GM19372 (cell line): Measurements from ENCODE around the gene ANXA10.
"Not testable (repeated sequence)": the region's sequence is repeated elsewhere in the genome, so short reads cannot be mapped to it uniquely, and the experiment has no call there.

ENCODE experiments used
- ATAC-seq: cut with Tn5 transposase; IDR thresholded peaks from one replicate; pipeline ENCODE4 v1.9.1; 2021; ENCODE audit warnings: mild to moderate bottlenecking, low read depth, moderate library complexity; ENCODE audit not compliant: unreplicated experiment

Gene ANXA10

GRCh38 chr4:168113059-168113458 is 20.7 kb downstream of the ANXA10 start:
- ATAC-seq: not testable (repeated sequence)

DNA sequence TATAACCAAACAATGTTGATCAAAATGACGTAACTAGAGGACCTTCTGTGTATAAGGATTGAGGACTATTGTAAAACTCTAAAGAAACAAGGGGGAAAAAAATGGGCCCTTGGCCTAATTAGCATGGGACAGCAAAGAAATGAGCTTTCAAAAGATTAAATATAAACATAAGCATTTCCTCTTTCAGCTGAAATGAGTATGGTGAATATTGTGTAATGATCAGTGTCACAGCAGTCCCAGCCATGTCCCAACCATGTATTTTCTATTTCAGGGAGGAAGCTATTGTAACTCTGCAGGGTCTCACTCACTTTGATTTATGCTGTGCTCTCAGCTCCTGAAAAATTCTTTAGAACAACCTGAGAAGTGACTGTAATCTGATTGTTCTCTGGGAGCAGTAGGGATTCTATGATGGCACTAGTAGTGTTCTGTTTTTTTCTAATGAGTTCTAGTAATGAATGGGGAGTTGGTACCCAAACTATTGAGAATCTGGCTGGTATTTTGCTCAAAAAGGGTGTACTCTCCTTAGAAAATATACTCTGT is 25.8 kb downstream of the ANXA10 start:
- no peak for ATAC-seq

DNA sequence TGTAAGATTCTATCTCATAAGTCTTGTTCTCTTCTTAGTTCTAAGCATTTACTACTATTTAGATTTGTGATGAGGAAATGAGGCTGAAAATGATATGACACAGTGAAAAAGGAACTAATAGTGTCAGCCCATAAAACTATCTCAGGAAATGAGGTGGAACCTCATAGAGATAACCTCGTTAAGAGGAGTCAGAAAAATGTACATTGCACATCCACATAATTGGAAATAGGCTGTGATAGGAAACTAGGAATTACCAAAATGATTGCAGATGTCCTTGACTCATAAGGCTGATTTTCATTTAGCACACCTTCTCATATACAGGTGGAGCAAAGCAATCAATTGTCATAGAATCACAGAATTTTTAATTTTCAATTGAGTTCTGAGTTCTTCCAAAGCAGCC is 26.8 kb downstream of the ANXA10 start:
- no peak for ATAC-seq

GRCh38 chr4:168119890-168120289 is 27.6 kb downstream of the ANXA10 start:
- no peak for ATAC-seq

- ATAC-seq: no peak
Measured at GRCh38 chr4:168120811-168121210, 28.5 kb downstream of the ANXA10 start.

- ATAC-seq: no peak
Measured at GRCh38 chr4:168124008-168124641, 31.8 kb downstream of the ANXA10 start.

DNA sequence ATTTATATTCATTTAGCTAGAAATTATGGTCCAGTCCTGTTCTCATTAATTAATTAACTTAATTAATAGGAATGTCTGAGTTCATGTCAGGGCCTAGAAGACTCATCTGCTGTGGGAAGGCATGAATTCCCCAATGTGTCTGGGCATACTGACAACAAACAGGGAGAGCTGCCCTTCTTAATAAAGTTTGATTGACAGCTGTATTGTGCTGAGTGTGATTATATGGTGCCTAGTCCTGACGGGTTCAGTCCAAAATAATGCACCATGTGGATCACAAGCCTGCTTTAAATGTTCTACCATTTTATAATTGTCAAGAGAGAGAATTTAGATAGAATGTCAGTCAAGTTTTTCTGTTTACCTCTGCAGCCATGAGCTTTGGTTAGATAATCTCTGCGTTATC is 34.6 kb downstream of the ANXA10 start:
- ATAC-seq: no peak

DNA sequence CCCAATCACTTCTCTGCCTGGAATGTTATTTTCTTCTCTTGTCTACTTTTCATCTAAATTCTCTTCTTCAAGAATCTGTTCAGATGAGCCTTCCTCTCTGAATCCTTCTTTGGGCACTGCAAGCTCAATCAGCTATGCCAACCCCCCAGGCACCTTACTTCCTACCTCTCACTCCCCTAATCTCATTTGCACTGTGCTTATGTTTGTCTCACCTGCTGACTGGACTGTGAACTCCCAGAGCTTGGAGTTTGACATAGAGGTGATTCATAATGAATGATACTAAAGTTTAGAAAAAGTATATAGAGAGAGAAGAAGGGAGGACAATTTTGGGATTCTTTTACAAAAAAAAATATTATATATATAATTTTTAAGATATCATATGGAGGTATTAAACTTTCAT is 36.3 kb downstream of the ANXA10 start:
- no peak for ATAC-seq

DNA sequence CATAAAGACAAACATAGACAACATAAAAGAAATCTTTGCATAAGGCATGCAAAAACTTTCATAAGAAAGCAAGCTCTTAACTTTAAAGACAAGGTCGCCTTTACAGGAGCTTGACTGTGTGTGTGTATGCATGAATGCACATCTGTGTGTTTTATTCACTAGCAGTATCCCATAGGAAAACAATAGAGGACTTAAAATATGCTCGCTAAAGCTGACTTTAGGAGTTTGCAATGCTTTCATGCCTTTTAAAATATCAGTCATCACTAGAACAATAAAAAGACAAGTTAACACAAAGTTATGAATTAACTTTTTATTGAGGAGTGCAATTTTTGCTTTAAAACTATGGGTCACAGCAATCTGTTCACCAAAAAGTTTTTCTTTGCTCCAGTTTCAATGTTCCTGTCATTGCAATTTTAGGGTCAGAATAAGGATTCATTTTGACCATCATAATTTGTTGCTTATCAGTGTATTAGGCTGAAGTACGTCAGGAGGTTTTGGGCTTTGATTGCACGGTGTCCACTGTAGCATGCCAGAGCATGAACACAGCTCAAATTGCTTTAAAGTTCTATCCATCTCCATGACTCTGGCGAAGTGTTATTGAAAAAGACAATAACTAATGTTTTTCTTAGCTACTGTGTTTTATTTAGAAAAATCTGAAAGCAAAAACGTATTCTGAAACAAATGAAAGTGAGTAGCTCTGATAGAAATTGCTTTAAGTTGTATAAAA is 36.9 kb downstream of the ANXA10 start:
- no peak for ATAC-seq

DNA sequence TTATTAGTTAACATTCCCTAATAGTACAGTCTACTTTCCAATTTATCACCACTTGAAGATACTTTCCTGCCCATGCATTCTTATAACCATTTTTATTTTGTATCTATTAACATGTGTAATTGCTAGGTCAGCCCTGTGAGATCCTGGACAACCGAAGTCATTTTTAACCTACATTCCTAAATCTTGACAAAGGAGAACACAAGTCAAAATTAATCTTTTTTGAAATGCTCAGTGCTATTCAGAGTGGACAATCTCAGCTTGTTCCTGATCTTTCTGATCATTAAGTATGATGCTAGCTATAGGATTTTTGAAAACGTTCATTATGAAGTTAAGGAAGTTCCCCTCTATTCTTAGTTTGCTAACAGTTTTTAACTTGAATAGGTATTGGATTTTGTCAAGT is 37.5 kb downstream of the ANXA10 start:
- no peak for ATAC-seq

- ATAC-seq: no peak
Measured at GRCh38 chr4:168131196-168131595, 38.9 kb downstream of the ANXA10 start.

DNA sequence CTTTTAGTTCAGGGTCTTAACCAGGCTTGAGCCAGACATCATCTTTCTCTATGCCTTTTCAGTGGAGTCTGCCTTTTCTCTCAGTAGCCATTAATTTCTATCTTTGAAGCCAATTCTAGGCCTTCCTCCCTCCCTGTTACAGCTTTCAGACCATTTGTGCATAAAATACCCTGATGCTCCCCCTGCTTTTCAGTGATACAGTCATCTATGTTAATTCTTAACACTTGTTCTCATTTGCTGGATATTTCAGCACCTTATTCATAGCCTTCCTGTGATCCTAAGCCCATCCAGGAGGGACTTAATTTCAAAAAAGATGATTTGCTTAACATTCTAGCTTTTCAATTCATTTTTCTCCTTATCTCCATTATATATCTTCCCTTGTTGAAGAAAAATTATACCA is 42.3 kb downstream of the ANXA10 start:
- ATAC-seq: no peak

DNA sequence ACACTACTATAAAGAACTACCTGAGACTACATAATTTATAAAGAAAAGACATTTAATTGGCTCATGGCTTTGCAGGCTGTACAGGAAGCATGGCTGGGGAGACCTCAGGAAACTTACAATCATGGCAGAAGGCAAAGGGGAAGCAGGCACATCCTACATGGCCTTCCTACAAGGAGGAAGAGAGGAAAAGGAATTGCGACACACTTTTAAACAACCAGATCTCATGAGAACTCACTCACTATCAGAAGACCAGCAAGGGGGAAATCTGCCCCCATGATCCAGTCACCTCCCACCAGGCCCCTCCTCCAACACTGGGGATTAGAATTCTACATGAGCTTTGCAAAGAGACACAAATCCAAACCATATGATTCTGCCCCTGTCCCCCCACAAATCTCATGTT is 43.5 kb downstream of the ANXA10 start:
- ATAC-seq: not testable (repeated sequence)

- not testable (repeated sequence) for ATAC-seq
Measured at GRCh38 chr4:168137695-168138094, 45.4 kb downstream of the ANXA10 start.

- ATAC-seq: no peak
Measured at GRCh38 chr4:168138143-168138542, 45.8 kb downstream of the ANXA10 start.

GRCh38 chr4:168139336-168139735 is 47.0 kb downstream of the ANXA10 start:
- no peak for ATAC-seq

DNA sequence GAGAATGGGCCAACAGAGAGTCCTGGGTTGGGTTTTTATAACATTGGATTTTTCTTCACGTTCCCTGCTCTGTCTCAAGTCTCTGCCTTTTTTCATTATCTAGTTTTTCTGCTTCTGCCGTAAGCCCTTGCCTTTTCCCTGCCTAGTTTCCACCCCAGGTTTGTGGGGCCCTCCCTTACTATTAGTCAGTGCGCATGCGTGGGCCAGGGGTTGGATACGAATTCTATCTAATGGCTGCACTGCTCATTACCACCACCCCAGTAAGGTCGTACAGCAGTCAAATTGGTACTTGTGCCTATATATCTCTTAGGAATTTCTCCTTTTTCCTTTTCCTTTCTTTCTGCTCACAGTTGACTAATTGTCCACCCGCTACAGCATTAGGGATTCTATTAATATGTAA is 49.4 kb downstream of the ANXA10 start:
- no peak for ATAC-seq

GRCh38 chr4:168143601-168144000 is 51.3 kb downstream of the ANXA10 start:
- ATAC-seq: no peak

DNA sequence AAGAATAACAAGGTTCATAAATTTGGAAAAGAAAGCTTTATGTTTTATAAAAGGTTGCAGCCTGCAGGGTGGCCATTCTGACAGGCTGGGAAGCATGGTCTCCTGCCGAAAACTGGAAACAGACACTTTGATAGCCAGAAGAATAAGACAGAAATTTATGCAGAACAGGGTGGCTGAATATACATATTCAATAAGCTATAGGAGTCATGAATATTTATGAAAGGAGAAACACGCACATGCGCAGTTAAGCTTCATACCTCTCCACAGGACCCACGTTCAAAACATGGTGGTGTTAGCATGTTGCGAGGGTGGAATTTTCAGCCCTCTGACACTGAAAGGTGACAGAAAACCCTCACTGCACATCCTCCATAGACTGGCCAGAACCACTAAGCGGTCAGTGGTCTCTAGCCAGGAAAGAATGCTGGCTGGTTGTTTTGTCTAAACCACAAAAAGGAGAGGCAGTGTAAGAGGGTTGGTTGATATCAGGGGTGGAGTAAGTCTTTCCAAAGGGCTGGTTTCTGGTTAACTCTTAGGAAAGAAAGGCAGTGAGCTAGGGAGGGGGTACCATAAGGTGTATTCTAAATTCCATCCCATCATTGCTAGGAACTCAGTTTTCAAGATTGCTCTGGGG is 58.2 kb downstream of the ANXA10 start:
- no peak for ATAC-seq

- ATAC-seq: no peak
Measured at GRCh38 chr4:168151327-168151726, 59.0 kb downstream of the ANXA10 start.

DNA sequence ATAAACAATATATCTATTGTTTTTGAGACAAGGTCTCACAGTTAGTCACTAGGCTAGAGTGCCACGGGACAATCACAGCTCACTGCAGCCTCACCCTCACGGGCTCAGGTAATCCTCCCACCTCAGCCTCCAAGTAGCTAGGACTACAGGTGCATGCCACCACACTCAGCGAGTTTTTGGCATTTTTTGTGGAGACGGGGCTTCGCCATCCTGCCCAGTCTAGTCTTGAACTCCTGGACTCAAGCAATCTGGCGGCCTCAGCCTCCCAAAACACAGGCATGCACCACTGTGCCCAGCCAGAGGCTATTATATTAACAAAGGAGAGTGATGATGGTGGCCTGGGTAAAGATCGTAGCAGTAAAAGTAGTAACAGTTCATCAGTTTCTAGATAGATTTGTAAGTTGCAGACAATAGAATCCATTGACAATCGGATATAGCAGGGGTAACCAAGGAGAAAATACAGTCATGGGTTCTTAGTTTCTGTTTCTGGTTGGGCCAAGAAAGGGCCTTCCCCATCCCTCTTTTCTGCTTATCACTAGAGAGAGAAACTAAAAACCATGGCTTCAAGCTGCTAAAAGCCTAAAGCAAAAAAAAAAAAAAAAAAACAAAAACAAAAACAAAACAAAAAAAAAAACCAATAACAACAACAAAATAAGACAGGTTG is 60.6 kb downstream of the ANXA10 start:
- ATAC-seq: no peak
